Caki2 (cell line): ENCODE measurements around the gene ATG4B. TPM values are rescaled to one million over a fixed set of nuclear protein-coding genes. Genes with fewer than 3 reads are reported as not detected.
"Not testable (repeated sequence)": the region's sequence is repeated elsewhere in the genome, so short reads cannot be mapped to it uniquely, and the experiment has no call there.

Source experiments
- DNase-seq: peaks from one replicate; pipeline ENCODE4 v3.0.0-alpha.2; 2015; ENCODE audit warnings: low read depth
- in situ Hi-C: cut with HindIII; loops from 2 replicates; pipeline ENCODE4 v1.10.0; 2016; ENCODE audit warnings: low sequenced_read_pairs, low pct_unique_long_range_greater_than_20kb, mixed read lengths
- total RNA-seq: library from RNA; depleted of rRNA; stranded (reverse); fragments of >200 nt; shearing (Covaris generic); gene quantifications from 2 replicates; pipeline ENCODE4 v1.2.3, GENCODE V29; 2014; ENCODE audit warnings: low replicate concordance

Gene ATG4B
- total RNA-seq, 1 experiment from 2014 or later = 68.3 TPM

DNA sequence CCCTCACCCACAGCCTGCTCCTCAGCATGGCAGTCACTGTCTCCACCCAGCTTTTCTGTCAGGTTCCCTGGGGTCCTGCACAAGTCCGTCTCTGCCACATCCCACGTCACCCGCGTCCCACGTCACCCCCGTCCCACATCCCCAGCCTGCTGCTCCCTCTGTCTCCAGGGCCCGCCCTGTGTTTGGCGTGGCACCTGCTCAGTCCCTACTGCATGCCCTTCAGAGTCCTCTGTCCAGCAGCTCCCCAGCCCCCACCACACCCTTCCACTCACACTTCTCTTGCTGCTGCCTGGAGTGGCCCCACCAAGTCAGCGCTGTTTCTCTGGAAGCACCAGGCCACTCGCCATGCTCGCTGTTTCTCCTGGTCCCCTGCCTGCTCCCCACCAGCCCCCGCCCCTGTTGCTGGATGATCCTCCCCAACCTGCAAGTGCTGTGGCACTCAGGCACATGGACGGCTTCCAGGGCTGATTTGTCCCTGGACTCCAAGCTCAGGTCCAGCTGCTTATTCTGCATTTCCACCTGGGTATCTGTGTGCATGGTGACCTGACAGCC, 18.8 kb downstream of the ATG4B start:
- no peak for DNase-seq
- in situ Hi-C loops = no loop called here

DNA sequence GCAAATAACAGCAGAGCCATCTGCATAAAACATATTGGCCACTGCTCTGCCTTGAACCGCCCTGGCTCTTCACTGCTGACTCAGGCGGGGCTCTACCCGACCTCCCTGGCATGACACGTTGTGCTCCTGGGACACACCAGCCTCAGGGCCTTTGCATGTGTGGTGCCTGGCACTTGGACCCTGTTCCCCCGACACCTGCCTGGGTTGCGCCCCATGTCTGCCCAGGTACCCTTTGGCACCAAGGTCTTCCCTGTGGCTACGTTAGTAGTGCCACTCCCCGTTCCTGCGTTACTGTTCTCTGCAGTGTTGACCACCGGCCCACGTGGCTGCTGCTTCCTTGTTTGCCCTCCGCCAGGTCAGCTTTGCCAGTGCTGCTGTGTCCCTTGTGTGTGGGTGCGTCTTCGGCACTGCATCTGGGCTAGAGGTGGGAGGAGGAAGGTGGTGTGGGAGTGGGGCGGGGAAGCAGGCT, 20.3 kb downstream of the ATG4B start:
- in situ Hi-C loops = no loop called here
- no peak for DNase-seq

DNA sequence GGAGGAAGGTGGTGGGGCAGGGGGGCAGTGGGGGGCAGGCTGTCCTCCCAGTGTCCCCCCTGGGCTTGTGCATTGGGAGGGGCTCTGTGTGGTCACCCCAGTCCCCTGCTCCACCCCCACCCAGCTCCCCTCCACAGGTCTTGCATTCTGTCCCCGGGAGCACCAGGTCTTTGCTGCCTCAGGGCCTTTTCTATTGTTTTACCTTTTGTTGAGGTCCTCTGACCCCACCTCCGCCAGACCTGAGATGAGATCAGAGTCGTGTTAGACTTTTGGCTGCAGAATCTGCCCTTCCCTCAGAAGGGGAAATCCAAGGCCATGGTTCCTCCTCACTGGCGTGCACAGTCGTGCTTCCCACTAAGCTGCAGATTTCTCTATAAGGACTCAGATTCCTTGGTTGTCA, 20.8 kb downstream of the ATG4B start:
- no peak for DNase-seq
- in situ Hi-C loops = no loop called here

DNA sequence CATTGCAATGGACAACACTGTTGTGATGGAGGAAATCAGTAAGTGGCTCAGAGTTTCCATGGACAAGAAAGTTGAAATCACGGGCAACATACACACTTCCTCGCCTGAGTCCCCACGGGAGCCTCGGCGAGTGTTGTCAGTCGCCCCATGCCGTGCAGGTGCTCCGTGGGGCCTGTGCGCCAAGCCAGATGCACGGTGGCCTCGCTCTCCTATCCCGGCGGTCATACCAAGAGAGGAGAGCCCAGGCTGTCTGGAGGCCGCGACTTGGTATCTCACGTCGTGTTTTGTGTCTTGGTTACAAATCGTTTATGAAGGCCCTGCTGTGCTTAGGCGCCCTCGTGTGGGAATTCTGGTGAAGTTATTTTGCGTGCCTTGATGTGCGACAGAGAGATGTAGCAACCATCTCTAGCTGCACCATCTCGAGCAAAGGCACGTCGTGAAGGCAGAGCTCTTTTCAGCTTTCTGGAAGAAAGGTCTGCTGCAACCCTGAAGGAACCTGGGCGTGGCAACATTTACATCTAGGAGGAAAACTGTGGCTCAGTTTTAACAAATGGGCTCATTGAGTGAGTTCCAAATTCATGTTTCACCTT, 21.8 kb downstream of the ATG4B start:
- in situ Hi-C loops = no loop called here
- DNase-seq = peak; percentile 54

DNA sequence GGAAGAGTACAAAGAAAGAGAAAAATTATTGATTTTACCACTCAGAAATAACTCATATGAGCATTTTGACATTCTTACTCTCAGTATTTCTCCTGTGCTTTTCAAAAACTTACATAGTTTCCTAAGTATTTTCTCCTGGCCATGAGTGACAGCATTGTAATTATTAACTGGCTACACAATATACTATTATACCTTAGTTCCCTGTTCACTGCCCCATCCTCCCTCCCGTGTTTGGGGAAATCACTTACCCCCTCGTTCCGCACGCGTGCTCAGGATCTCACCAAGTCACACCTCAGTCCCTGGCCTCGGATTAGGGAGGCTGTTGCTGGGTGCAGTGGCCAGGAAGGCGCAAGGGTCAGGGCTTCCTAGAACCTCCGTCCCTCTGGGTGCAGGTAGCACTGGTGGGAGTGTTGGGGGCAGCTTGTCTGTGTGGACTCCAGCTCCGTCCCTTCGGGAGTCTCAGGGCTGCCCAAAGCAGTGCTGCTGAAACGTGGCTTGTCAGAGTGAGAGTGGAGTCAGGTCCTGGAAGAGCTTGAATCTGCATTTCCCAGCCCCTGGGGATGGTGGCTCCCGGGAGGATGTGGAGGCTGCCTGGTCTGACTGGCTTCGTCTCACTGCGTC, 23.2 kb downstream of the ATG4B start:
- no peak for DNase-seq
- in situ Hi-C loops = no loop called here

DNA sequence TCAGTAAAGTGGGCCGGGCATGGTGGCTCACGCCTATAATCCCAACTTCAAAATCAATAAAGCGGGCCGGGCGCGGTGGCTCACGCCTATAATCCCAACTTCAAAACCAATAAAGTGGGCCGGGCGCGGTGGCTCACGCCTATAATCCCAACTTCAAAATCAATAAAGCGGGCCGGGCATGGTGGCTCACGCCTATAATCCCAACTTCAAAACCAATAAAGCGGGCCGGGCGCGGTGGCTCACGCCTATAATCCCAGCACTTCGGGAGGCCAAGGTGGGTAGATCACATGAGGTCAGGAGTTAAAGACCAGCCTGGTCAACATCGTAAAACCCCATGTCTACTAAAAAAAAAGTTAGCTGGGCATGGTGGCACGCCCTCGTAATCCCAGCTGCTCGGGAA, 25.2 kb downstream of the ATG4B start:
- DNase-seq, in situ Hi-C loops: not testable (repeated sequence)

DNA sequence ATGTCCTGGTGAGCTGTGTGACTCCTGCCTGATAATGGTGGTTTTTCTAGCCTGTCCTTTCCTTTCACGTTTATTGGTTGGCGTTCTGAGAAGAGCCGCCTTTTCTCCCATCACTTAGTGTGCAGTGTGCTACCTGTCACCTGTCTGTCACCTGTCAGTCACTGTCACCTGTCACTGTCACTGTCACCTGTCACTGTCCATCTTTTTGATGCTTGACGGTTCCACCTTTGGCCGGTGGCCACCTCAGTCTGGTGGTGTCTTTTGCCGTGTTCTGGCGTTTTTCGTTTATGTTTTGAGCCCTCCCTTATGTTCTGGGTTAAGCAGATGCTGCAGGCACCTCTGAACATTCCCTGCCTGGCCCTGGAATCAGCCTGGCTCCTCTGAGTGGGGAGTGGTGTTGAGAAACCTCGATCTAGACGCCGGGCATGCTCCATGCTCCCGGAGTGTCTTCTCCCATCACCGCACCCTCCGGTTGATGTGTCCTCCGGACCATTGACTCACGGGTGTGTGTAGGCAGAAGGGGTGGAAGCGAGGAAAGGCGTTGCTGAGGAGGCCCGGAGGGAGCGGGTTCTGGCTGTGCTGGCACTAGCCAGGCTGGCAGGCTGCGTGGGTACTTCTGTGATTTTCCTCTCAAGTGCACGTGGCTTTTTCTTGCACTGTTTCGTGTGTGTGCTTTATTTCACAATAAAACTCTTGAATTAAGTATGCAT, 28.4 kb downstream of the ATG4B start:
- in situ Hi-C loops = no loop called here
- no peak for DNase-seq

DNA sequence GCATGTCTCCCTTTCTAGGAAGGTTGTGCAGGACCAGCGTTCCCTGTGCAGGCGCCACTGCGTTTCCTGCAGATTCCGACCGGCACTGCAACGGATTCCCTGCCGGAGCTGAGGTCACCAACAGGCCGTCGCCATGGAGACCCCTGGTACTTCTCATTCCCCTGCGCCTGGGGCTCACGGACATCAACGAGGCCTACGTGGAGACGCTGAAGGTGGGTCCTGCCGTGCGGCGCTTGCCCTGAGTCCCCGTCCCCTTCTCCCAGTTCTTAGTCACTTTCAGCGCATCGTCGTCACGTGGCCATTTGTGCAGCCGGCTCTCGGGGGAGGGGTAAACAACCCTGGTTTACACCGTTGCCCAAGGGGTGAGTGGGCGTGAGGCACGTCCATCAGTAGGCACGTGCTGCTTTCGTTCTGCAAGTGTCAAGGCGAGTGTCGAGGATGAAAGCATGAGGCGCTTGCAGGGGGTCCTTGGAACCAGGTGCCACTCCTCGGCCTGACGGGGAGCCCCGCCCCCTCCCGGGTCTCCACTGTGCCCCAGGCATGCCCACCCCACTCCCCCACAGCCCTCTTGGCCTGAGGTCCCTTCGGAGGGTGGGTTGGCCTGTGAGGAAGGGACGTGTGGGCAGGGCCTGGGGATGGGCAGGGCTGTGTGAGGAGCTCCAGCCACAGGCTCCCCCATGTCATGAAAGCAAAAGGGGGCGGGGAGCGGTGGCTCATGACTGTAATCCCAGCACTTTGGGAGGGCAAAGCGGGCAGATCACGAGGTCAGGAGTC, 29.3 kb downstream of the ATG4B start:
- no peak for DNase-seq
- in situ Hi-C loops = no loop called here

DNA sequence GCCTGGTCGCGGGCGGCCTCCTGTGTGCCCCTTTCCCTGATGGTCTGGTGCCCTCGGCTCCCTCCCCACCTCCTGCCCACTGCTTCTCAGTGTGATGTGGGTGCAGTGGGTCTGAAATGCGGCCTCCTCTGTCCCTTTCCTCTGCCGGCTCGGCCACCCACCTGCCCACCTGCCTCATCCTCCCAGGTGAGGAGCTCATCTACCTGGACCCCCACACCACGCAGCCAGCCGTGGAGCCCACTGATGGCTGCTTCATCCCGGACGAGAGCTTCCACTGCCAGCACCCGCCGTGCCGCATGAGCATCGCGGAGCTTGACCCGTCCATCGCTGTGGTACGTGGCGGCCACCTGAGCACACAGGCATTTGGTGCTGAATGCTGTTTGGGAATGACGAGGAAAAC, 30.9 kb downstream of the ATG4B start:
- DNase-seq = no peak
- in situ Hi-C loops = no loop called here

DNA sequence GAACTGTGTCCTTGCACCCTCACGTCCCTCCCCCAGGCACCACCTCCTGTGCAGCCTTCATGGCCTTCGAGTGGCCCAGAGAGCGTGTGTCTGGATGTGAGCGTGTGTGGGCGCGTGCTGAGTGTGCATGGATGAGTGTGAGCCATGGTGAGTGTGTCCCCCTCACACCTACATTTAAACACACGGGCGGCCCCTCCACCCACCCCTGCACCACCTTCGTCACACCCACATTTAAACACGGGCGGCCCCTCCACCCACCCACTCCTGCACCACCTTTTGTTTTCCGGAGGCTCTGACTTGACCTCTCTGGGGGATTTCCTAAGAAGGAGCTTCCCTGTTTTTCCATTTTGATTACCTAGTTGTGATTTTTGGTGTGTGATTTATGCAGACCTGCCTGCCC, 31.3 kb downstream of the ATG4B start:
- in situ Hi-C loops = no loop called here

DNA sequence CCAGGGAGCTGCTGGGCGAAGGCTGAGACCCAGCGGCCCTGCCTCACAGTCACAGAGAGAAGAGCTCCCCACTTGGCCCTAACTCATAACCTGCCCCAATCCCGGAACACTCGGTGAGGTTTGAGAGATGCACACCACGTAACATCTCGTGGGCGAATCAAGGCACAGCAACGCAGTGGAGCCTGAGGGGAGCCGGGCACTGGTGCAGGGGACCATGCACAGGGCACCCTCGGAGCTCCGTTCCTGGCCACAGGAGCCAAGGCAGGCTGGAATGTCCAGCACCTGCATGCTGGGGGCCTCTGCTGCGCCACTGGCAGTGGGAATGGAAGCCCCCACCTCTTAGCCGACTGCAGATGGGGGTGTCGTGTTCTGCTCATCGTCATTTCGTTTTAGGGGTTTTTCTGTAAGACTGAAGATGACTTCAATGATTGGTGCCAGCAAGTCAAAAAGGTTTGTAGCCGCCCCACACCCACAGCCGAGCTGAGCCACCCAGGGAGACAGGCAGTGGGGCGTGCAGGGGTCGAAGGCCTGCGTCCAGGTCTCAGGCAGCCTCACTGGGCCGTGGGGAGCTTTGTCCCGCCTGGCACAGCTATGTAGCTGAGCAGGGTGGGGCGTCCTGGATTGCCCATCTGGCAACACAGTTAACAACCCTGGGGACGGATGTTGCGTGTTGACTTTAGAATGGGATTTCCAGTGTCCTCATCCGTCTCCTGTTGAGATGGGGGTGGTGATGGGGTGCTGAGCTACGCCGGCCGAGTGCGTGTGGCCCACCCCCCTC, 33.0 kb downstream of the ATG4B start:
- DNase-seq = no peak
- in situ Hi-C loops = no loop called here

More for the DNA sequence above, 31.3 kb downstream of the ATG4B start:
- no peak for DNase-seq

DNA sequence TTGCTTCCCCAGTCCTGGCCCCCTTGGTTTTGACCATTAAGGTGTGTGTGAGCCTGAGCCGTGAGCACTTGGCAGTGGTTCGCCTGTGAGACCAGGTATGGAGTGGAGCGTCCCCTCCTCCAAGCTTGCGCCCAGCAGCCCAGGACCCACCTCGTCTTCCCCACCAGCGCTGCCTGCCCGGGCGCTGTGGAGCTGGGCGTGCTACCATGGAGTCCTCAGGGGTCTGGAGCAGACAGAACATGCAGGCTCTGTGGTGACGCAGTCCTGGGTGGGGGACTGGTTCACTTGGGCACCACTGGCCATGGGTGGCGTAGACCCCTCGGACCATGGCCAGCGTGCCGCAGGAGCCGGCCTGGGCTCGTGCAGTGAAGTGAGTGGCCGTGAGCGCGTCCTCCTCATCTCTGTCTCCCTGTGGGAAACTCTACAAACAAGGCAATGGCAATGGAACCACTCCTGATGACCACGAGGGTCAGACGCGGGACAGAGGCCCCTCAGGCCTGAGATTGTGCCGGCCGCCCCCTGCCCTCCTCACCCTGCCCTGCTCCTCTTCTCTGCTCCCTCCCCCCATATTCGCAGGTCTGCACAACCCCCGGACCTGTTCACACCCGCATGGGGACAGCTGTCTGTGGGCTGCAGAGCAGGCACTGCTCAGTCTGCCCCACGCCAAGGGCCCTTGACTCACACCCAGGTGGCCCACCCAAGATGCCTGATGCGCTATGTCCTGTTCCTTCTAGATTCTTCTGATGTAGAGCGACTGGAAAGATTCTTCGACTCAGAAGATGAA, 34.2 kb downstream of the ATG4B start:
- in situ Hi-C loops = no loop called here
- DNase-seq = no peak

DNA sequence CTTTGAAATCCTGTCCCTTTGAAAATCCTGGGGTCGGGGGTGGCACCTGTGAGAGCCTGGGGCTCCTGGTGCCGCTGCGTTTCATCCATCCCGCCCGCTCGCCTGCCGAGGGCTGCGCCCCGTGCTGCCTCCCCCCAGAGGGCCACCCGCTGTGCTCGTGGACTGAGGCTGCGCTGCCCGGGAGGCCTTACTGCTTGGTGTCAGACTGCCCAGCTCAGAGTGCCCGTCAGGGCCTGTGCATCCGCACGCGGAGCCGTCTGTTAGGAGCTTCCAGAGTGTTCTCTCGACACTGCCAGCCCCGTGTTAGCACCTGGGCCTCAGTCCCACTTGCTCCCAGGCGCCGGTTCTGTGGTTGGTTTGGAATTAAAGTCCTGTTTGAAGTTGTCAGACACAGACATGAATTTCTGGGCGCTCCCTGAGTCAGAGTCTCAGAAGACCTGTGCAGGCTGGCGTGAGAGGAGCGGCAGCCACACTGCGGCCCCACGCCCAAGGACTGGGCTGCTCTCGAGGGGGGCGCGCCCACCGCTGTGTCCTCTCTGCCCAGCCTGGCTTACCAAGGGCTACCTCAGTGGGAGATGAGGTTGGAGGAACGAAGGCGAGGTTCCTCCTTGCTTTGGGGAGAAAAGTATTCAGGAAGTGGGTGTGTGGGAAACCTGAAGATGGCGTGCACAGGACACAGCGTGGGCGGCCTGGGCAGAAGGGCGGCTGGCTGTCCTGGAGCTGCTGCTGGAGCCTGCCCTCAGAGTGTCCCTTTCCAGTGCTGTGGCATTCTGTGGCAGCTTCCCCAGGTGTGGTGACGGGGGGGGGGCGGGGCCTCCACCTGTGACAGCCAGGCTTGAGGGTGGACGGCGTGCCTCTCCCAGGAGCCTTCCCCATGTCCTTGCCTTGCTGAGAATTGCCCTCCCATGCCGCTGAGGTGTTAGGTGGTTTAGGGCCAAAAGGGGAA, 35.0 kb downstream of the ATG4B start:
- in situ Hi-C loops = no loop called here
- DNase-seq = no peak

DNA sequence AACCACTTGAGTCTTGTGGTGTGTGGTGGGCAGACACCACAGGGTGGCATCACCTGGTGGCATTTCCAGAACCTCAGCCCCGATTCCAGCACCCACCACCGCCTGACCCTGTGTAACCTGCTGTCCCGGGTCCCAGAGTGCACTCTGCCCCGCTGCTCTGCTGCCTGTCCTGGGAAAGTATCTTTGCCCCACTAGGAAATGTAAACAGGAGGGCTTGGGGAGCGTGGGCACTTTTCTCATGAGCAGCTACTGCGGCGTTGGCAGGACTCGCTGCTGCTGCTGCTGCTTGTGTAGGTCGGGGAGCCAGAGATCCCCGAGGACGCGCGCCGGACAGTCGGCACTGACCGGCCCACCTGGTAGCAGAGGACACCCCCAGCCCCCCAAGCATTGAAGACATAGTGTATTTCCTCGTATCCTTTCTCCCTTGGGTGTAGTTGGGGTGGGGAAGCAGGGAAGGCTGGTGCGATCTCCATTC, 35.7 kb downstream of the ATG4B start:
- DNase-seq = no peak
- in situ Hi-C loops = no loop called here

DNA sequence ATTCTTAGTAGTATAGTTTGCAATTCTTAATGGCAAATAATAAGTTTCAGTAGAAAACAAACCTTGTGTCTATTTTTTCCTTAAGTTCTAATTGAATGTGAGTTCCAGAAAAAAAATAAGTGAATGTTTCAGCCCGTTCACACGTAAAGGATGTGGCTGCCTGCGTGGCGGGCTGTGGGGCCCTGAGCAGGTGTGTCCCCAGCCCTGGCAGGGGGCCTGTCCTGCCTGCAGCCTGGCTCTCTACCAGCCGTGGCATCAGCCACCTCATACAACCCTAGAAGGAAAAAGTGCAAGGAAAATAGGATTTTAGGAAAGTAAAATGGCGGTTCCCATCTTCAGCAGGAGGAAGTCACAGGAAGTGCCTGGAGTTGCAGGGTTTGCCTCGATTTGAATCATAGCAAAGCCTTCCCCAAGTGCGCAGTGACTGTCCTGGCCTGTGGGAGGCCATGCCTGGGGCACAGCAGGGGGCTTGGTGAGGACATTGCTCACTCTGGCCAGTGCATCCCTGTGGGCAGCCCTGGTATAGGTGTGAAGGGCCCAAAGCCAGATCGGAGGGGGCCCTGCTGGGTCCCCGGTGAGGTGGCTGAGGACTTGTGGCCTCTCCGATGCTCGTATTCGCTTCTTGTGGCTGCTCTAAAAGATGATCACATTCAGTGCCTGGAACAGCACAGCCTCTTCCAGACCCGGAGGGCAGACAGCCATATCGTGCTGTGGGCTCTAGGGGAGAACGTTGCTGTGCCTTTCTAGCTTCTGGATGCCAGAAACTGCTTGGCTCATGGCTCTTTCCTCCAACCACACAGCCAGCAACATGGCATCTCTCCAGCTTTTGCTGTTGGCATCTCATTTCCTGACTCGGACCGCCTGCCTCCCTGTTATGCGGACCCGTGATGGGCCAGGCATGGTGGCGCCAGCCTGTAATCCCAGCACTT, 36.6 kb downstream of the ATG4B start:
- in situ Hi-C loops = no loop called here
- DNase-seq = no peak
